MM.1S (cell line): ENCODE data around the gene BPIFA3.

Experiments used
- EZH2 ChIP-seq: fragments of 300-600 bp; sonication (generic); optimal IDR thresholded peaks from 2 replicates; pipeline ENCODE3; 2017; ENCODE audit warnings: low read depth, mild to moderate bottlenecking, antibody characterized with exemption, low read length, mixed read lengths
- EZH2phosphoT487 ChIP-seq: fragments of 300-600 bp; sonication (generic); IDR thresholded peaks from 2 replicates; pipeline ENCODE4 v1.6.1; 2018; ENCODE audit warnings: antibody characterized with exemption, low read length
- TF ChIP-seq, protein P1 (sequence below): fragments of 300-600 bp; sonication (generic); IDR thresholded peaks from 2 replicates; pipeline ENCODE4 v1.5.1; 2016; ENCODE audit warnings: antibody characterized with exemption, low read length, mixed read lengths

DNA sequence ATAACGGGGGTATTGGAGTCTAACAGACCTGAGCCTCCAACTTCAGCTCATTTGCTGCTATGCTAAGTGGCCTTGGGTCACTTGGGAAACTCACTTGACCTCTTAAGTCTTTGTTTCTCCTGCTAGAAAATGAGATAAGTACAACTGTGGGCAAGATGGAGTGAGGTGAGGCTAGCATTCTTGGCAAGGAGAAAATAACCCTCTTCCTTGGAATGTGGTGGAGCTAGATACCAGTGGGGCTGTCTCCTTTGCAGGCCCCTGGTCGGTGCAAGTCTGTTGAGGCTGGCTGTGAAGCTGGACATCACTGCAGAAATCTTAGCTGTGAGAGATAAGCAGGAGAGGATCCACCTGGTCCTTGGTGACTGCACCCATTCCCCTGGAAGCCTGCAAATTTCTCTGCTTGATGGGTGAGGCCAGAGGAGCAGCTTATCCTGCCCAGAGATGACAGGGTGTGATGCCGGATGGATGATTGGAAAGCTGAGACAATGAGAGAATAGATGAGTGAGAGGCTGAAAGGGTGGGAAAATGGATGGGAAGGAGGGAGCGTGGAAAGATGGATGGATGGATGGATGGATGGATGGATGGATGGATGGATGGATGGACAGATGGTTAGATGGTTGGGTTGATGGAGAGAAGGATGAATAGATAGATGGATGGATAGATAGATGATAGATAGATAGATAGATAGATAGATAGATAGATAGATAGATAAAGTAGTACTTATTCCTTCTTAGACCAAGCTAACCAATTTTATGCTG lies 23.0 kb downstream of the BPIFA3 start:
- TF ChIP-seq, protein P1, sequence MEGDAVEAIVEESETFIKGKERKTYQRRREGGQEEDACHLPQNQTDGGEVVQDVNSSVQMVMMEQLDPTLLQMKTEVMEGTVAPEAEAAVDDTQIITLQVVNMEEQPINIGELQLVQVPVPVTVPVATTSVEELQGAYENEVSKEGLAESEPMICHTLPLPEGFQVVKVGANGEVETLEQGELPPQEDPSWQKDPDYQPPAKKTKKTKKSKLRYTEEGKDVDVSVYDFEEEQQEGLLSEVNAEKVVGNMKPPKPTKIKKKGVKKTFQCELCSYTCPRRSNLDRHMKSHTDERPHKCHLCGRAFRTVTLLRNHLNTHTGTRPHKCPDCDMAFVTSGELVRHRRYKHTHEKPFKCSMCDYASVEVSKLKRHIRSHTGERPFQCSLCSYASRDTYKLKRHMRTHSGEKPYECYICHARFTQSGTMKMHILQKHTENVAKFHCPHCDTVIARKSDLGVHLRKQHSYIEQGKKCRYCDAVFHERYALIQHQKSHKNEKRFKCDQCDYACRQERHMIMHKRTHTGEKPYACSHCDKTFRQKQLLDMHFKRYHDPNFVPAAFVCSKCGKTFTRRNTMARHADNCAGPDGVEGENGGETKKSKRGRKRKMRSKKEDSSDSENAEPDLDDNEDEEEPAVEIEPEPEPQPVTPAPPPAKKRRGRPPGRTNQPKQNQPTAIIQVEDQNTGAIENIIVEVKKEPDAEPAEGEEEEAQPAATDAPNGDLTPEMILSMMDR, result no peak
- TF ChIP-seq EZH2 (no peak), EZH2phosphoT487 (no peak)
